Natural killer cell (primary cell): ENCODE measurements around the gene EED. TPM values are rescaled to one million over a fixed set of nuclear protein-coding genes. Genes with fewer than 3 reads are reported as not detected.

ENCODE experiments used
- ATAC-seq, 3 donors: fragments of 150-1000 bp in 2 of 3; fragments of 200-7000 bp in 1 of 3; cut with Tn5 transposase; 1 replicate in 1 of 3; 2 replicates in 2 of 3; pipeline ENCODE4 v1.10.0; 2021; ENCODE audit warnings: mild to moderate bottlenecking in 2 of 3, moderate library complexity in 2 of 3
- DNase-seq, 2 donors: peaks; one replicate each; pipeline versions ENCODE4 v3.0.0 to v3.0.0-alpha.2; 2013 to 2021; ENCODE audit warnings: mixed read lengths in 1 of 2
- H3K27ac ChIP-seq: one replicate; pipeline ENCODE4 v1.5.1; 2013; ENCODE audit warnings: mild to moderate bottlenecking, low read length
- H3K27me3 ChIP-seq: one replicate; pipeline ENCODE4 v1.6.1; 2013; ENCODE audit warnings: low read length; ENCODE audit not compliant: control insufficient read depth, insufficient read depth
- H3K36me3 ChIP-seq: one replicate; pipeline ENCODE4 v1.6.1; 2013; ENCODE audit warnings: low read length; ENCODE audit not compliant: control insufficient read depth, insufficient read depth
- H3K4me1 ChIP-seq: one replicate; pipeline ENCODE4 v1.6.1; 2013; ENCODE audit warnings: low read length; ENCODE audit not compliant: control insufficient read depth, insufficient read depth
- H3K4me3 ChIP-seq: one replicate; pipeline ENCODE4 v1.5.1; 2013; ENCODE audit warnings: low read length
- H3K9me3 ChIP-seq: one replicate; pipeline ENCODE4 v1.6.1; 2013; ENCODE audit warnings: low read length; ENCODE audit not compliant: control insufficient read depth, insufficient read depth
- H3K27ac Mint-ChIP-seq, 2 donors: one replicate each; pipeline ENCODE4 v1.8.0; 2022; ENCODE audit warnings: mild to moderate bottlenecking in 2 of 2, mixed read lengths in 2 of 2, moderate library complexity in 1 of 2
- H3K27me3 Mint-ChIP-seq, 2 donors: one replicate each; pipeline ENCODE4 v1.8.0; 2022; ENCODE audit warnings: low read depth in 2 of 2, mixed read lengths in 2 of 2
- H3K36me3 Mint-ChIP-seq: one replicate; pipeline ENCODE4 v1.8.0; 2022; ENCODE audit warnings: mixed read lengths
- H3K4me1 Mint-ChIP-seq, 2 donors: one replicate each; pipeline ENCODE4 v1.8.0; 2022; ENCODE audit warnings: mixed read lengths in 2 of 2
- H3K4me3 Mint-ChIP-seq: one replicate; pipeline ENCODE4 v1.8.0; 2022; ENCODE audit warnings: mild to moderate bottlenecking, moderate library complexity, mixed read lengths
- H3K9me3 Mint-ChIP-seq, 2 donors: one replicate each; pipeline ENCODE4 v1.8.0; 2022; ENCODE audit warnings: mixed read lengths in 2 of 2
- WGBS: methylation state at CpG from one replicate; pipeline ENCODE4 v1.1.7; 2013; ENCODE audit warnings: missing lambda C conversion rate; ENCODE audit not compliant: insufficient coverage; 5-methylcytosine and 5-hydroxymethylcytosine counted together
- intact Hi-C: fragments of 100-400 bp; cut with micrococcal nuclease; formaldehyde crosslinking; loops from one replicate; pipeline ENCODE4 v1.14.2; 2022
- total RNA-seq, 4 donors: library from RNA; stranded (reverse); fragments of 120-200 nt in 1 of 4; gene quantifications; one replicate each; pipeline versions ENCODE4 v1.2.3 to v1.2.4, GENCODE V29; 2013 to 2022
- TF ChIP-seq, protein P1 (sequence below): fragments of 200-600 bp; IDR thresholded peaks from one replicate; pipeline ENCODE4 v1.8.0; 2022; ENCODE audit warnings: antibody characterized with exemption

Gene EED
- total RNA-seq, 3 donors from 2014 or later (not counting 1 experiment from before 2014, with no cell fraction given) = 26.0 to 36.9 (median 34.0) TPM

DNA sequence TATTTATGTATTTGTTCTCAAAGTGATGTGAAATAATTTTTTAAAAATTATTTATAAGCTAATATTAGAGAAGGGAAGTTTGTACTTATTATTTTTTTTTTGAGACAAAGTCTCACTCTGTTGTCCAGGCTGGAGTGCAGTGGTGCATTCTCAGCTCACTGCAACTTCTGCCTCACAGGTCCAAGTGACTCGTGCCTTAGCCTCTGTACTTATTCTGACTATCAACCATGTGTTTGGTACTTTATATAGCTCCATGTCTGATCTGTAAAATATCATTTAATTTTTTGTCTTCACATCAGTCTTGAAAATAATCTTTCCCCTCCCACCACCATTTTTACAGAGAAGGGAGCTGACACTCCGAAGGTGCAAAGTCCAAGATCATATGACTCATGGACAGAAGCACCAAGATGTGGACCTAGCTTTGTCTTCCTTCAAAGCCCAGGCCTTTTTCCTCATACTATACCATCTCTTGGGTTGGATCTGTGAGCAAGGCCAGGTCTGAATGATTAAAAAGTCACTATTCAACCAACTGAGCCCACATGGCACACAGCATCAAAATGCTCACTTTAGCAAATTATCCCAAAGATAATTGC, 32.4 kb upstream of the EED start:
- DNase-seq (no peak), ATAC-seq (no peak)
- Histone ChIP-seq H3K27ac (no peak overlapping the region), H3K36me3 (no peaks in the 10 kb centered on the region), H3K9me3 (no peaks in the 10 kb centered on the region), H3K4me3 (no peak overlapping the region), H3K4me1 (peaks cover 4% of the 10 kb centered on the region), H3K27me3 (no peaks in the 10 kb centered on the region)
- H3K9me3 Mint-ChIP-seq = no peaks in the 10 kb centered on the region
- H3K27ac Mint-ChIP-seq = no peak overlapping the region
- TF ChIP-seq, protein P1, sequence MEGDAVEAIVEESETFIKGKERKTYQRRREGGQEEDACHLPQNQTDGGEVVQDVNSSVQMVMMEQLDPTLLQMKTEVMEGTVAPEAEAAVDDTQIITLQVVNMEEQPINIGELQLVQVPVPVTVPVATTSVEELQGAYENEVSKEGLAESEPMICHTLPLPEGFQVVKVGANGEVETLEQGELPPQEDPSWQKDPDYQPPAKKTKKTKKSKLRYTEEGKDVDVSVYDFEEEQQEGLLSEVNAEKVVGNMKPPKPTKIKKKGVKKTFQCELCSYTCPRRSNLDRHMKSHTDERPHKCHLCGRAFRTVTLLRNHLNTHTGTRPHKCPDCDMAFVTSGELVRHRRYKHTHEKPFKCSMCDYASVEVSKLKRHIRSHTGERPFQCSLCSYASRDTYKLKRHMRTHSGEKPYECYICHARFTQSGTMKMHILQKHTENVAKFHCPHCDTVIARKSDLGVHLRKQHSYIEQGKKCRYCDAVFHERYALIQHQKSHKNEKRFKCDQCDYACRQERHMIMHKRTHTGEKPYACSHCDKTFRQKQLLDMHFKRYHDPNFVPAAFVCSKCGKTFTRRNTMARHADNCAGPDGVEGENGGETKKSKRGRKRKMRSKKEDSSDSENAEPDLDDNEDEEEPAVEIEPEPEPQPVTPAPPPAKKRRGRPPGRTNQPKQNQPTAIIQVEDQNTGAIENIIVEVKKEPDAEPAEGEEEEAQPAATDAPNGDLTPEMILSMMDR = no peak
- no peaks in the 10 kb centered on the region for H3K27me3 Mint-ChIP-seq
- H3K4me3 Mint-ChIP-seq = no peak overlapping the region
- no peaks in the 10 kb centered on the region for H3K36me3 Mint-ChIP-seq
- 95% methylated on average over 2 of the region's 2 CpGs for WGBS
- no peaks in the 10 kb centered on the region for H3K4me1 Mint-ChIP-seq
- intact Hi-C loops = no loop called here

DNA sequence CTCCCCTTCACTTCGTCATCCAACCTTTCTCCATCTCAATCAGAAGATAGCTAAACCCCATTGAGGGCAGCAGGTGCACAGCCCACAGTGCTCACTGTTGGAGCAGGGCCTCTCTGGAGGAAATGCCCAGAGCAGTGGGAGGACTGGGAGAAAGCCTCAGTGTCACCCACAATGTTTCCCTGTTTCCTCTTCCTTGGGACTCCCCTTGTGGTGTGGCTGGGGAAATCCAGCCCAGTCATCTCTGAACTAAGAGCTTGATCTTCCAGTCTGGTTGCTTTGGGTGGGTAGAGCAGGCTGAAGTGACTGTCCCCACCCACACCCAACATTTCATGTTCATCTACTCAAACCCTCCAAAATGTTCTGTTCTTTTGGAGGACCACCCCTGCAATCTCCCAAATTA, 29.8 kb upstream of the EED start:
- DNase-seq (peak in 1 of 2 donors; percentile 37), ATAC-seq (peak in 2 of 3 donors; percentile 29 to 48)
- H3K27ac ChIP-seq = no peak overlapping the region
- H3K9me3 ChIP-seq = no peaks in the 10 kb centered on the region
- peaks cover 8% of the 10 kb centered on the region in 2 donors for H3K4me1 Mint-ChIP-seq
- H3K4me3 Mint-ChIP-seq = no peak overlapping the region
- intact Hi-C loops = loop anchor here (5.0 kb wide), 1 partner anchor 617 kb away; no protein-coding TSS in a partner anchor
- 71% methylated on average over 1 of the region's 1 CpG for WGBS
- no peak overlapping the region for H3K27ac Mint-ChIP-seq
- no peak overlapping the region for H3K4me3 ChIP-seq
- peaks cover under 1 to 7% of the 10 kb centered on the region in 2 donors for H3K27me3 Mint-ChIP-seq
- no peaks in the 10 kb centered on the region for H3K36me3 ChIP-seq
- TF ChIP-seq, protein P1 = no peak
- H3K9me3 Mint-ChIP-seq = no peaks in the 10 kb centered on the region
- no peaks in the 10 kb centered on the region for H3K27me3 ChIP-seq
- H3K4me1 ChIP-seq = peaks cover 11% of the 10 kb centered on the region
- H3K36me3 Mint-ChIP-seq = no peaks in the 10 kb centered on the region

DNA sequence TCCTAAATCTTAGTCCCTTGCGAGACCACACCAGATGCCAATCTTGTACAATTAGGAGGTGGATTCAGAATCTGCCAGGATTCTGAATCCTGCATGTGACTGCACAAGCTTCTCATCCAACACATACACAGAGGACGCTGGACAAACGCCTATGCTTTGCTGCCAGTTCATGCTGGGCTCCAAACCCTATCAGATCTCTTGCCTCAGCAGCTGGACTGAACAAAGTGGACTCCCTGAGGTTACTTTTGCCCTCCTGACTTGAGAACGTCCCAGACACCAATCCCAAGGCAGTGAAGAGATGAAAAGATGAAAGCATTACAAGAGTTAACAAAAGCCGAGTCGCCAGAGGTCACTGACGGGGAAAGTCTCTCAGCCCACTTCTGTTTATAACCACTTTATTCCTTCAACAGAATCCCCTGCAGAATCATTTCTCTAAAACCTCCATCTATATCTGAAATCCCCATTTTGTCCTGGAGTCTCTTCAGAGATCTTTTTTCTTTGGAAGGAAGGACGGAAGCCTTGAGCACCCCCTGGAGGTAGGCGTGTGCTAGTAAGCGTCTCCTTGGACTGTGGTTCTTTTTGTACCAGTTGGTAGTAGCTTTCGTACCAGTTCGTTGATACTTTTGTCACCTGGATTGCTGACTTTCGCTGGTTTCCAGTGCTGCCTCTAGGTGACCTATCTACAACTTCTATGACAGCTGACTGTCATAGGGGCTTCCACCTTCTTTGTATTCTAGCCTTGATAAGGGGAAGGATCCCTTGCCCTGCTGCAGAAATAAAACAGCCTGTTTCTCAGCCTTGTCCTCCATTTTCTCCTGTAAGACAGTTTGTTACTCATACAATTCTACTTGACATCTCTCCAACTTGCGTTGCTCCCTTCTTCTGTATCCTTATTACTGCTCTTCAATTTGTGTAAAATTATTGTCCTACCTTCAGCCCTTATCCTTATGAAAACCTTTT, 26.1 kb upstream of the EED start:
- ATAC-seq (peak; percentile 89 to 96 (median 93)), DNase-seq (peak; percentile 47 to 83)
- Histone ChIP-seq H3K27ac (peak overlapping the region; percentile 13), H3K36me3 (no peaks in the 10 kb centered on the region), H3K4me1 (peaks cover 11% of the 10 kb centered on the region), H3K9me3 (no peaks in the 10 kb centered on the region), H3K27me3 (no peaks in the 10 kb centered on the region), H3K4me3 (no peak overlapping the region)
- peak overlapping the region; percentile 64 for H3K4me3 Mint-ChIP-seq
- peaks cover 15 to 20% of the 10 kb centered on the region in 2 donors for H3K27me3 Mint-ChIP-seq
- TF ChIP-seq, protein P1 = peak; percentile 95
- intact Hi-C loops = loop anchor here (1.0 to 5.0 kb wide), 4 partner anchors 176 to 621 kb away; partner anchors contain the start of gene CCDC83
- H3K27ac Mint-ChIP-seq = no peak overlapping the region
- WGBS = 32% methylated on average over 14 of the region's 14 CpGs
- no peaks in the 10 kb centered on the region for H3K36me3 Mint-ChIP-seq
- H3K9me3 Mint-ChIP-seq = no peaks in the 10 kb centered on the region
- peaks cover 8% of the 10 kb centered on the region in 2 donors for H3K4me1 Mint-ChIP-seq
